Neutrophil (primary cell): ENCODE measurements around the gene SRGAP1.

Source experiments
- H3K27ac ChIP-seq: fragments of 200-600 bp; sonication (generic); 2 replicates; pipeline ENCODE4 v1.5.1; 2016; ENCODE audit warnings: mild to moderate bottlenecking, moderate library complexity
- H3K27me3 ChIP-seq: fragments of 200-600 bp; sonication (generic); 2 replicates; pipeline ENCODE4 v1.6.0; 2016; ENCODE audit warnings: mild to moderate bottlenecking
- H3K36me3 ChIP-seq: fragments of 200-600 bp; sonication (generic); 2 replicates; pipeline ENCODE4 v1.5.1; 2017
- H3K4me1 ChIP-seq, 2 experiments: fragments of 200-600 bp in 1 of 2; sonication (generic) in 1 of 2; 1 replicate in 1 of 2; 2 replicates in 1 of 2; pipeline versions ENCODE4 v1.5.1 to v1.6.1; 2013 to 2016; ENCODE audit warnings: low read depth in 1 of 2, low read length in 1 of 2, mild to moderate bottlenecking in 1 of 2, moderate library complexity in 1 of 2; ENCODE audit not compliant: control insufficient read depth in 1 of 2, insufficient read depth in 1 of 2
- H3K4me3 ChIP-seq, 2 experiments: fragments of 200-600 bp in 1 of 2; sonication (generic) in 1 of 2; 1 replicate in 1 of 2; 2 replicates in 1 of 2; pipeline ENCODE4 v1.5.1; 2013 to 2016; ENCODE audit warnings: low read depth in 1 of 2, low read length in 1 of 2, mild to moderate bottlenecking in 1 of 2, moderate library complexity in 1 of 2
- H3K9me3 ChIP-seq: fragments of 200-600 bp; sonication (generic); 2 replicates; pipeline ENCODE4 v1.5.1; 2016
- TF ChIP-seq, protein P1 (sequence below): fragments of 200-600 bp; sonication (generic); IDR thresholded peaks from 2 replicates; pipeline ENCODE4 v1.5.1; 2016; ENCODE audit warnings: antibody characterized with exemption

The SRGAP1 gene

DNA sequence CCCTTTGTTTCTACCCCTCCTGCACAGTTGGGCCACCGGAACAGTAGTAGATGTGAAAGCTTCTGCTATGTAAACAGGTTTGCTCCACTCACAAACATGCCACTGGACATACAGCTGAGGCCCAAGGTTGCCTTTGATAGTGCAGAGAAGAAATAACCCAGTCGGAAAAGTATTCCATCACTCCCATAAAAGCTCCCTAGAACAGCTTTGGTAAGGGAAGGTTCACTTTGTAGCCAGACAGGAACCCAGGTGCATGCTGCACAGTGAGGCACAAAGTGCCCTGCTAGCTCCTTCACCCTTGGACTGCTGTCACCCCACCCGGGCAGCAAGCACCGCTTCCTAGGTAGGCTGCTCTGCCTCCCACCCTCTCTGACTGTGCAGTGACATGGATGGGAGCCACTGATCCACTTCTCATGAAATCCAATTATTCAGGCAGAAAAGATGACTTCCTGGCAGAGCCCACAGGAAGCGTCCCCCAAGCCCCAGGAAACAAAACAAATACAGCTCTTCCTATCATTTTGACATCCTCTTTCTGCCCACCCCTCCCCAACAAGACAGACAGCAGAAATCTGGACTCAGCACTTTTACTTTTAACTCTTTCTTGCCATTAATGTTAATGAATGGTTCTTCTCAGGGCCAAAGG is 100.2 kb downstream of the SRGAP1 start:
- no peaks in the 10 kb centered on the region for H3K9me3 ChIP-seq
- H3K4me1 ChIP-seq, result no peaks in the 10 kb centered on the region
- H3K36me3 ChIP-seq, result no peaks in the 10 kb centered on the region
- no peak overlapping the region for H3K27ac ChIP-seq
- no peak overlapping the region for H3K4me3 ChIP-seq
- TF ChIP-seq, protein P1, sequence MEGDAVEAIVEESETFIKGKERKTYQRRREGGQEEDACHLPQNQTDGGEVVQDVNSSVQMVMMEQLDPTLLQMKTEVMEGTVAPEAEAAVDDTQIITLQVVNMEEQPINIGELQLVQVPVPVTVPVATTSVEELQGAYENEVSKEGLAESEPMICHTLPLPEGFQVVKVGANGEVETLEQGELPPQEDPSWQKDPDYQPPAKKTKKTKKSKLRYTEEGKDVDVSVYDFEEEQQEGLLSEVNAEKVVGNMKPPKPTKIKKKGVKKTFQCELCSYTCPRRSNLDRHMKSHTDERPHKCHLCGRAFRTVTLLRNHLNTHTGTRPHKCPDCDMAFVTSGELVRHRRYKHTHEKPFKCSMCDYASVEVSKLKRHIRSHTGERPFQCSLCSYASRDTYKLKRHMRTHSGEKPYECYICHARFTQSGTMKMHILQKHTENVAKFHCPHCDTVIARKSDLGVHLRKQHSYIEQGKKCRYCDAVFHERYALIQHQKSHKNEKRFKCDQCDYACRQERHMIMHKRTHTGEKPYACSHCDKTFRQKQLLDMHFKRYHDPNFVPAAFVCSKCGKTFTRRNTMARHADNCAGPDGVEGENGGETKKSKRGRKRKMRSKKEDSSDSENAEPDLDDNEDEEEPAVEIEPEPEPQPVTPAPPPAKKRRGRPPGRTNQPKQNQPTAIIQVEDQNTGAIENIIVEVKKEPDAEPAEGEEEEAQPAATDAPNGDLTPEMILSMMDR, result no peak
- no peaks in the 10 kb centered on the region for H3K27me3 ChIP-seq

DNA sequence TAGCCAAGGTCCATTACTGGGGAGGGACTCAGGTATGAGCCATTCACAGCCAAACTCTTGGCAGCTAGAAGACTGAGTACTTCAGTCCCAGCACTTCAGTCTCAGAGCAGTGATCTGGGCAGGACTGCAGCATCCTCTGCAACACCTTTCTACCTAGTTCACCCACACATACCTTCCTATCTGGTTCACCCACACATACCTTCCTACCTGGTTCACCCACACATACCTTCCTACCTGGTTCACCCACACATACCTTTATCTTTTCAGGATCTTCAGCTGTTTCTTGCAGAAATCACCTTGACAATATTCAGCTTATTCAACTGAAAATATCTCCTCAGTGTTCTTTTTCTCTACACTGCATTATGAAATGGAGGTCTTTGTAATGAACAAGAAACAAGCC is 101.3 kb downstream of the SRGAP1 start:
- Histone ChIP-seq H3K4me3 (no peak overlapping the region), H3K27ac (no peak overlapping the region)

GRCh38 chr12:63948211-63948610 is 103.7 kb downstream of the SRGAP1 start:
- Histone ChIP-seq H3K27me3 (no peaks in the 10 kb centered on the region), H3K4me1 (no peaks in the 10 kb centered on the region), H3K36me3 (no peaks in the 10 kb centered on the region), H3K27ac (no peak overlapping the region), H3K9me3 (no peaks in the 10 kb centered on the region), H3K4me3 (no peak overlapping the region)
- TF ChIP-seq, protein P1, result no peak

More for the DNA sequence above, 101.3 kb downstream of the SRGAP1 start:
- no peaks in the 10 kb centered on the region for H3K36me3 ChIP-seq
- no peaks in the 10 kb centered on the region for H3K9me3 ChIP-seq
- H3K27me3 ChIP-seq, result no peaks in the 10 kb centered on the region
- TF ChIP-seq, protein P1, result no peak
- no peaks in the 10 kb centered on the region for H3K4me1 ChIP-seq

DNA sequence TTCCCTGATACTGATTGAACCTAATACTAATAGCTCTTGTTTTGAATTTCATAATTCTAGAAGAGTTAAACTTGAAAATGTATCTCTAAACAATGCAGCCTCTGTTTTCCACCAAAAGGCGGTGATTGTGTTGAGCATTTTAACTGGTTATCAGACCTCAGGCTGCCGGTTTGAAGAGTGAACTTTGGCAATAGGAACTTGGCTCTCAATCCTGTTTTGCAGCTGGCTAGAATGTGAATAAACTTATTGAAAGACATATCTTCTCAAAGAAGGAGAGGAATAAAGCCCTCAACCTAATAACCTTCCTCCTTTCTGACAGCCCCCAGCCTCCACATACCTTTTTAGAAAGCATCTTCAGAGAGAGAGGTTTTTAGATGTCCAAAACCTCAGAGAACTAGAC is 105.4 kb downstream of the SRGAP1 start:
- Histone ChIP-seq H3K27me3 (no peaks in the 10 kb centered on the region), H3K4me3 (no peak overlapping the region), H3K36me3 (no peaks in the 10 kb centered on the region), H3K27ac (no peak overlapping the region), H3K4me1 (no peaks in the 10 kb centered on the region), H3K9me3 (no peaks in the 10 kb centered on the region)
- TF ChIP-seq, protein P1, result no peak

DNA sequence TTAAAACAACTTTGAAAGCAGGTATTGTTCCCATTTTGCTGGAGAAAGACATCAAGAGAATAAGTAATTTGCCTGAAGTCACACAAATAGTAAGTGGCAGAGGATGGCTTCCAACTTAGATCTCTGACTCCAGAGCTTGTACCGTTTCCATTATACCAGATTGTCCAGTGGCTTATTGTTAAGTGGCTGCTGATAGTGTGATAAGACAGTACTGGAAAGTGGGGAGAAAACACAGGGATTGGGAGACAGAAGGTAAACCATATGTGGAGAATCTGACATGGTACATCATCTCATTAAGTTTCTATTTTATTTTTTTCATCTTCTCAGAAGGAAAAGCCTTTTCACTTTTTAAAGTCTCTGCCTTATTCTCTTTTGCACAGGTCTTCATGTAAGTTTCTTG is 108.5 kb downstream of the SRGAP1 start:
- Histone ChIP-seq H3K27me3 (peaks cover 7% of the 10 kb centered on the region), H3K4me1 (no peaks in the 10 kb centered on the region), H3K27ac (no peak overlapping the region), H3K4me3 (no peak overlapping the region), H3K36me3 (no peaks in the 10 kb centered on the region), H3K9me3 (no peaks in the 10 kb centered on the region)
- TF ChIP-seq, protein P1, result no peak
